Endothelial cell of umbilical vein (primary cell): ENCODE results near the gene H2BK1. TPM values are rescaled to one million over a fixed set of nuclear protein-coding genes. Genes with fewer than 3 reads are reported as not detected.

ENCODE experiments used
- BruUV-seq: library from RNA; stranded (reverse); fragments of 400-500 nt; replicated peaks from 2 replicates; lab custom pipeline; 2021; lab: Mats Ljungman, UMichigan
- CTCF ChIA-PET: fragments of 300-600, 350-600 bp; sonication (Branson Sonifier 250); formaldehyde crosslinking; loops from one replicate; lab custom pipeline; 2021; ENCODE audit warnings: antibody characterized with exemption, inconsistent platforms; lab: Charles Lee
- POLR2A ChIA-PET: fragments of 300-600, 350-600 bp; sonication (Branson Sonifier 250); formaldehyde crosslinking; loops from one replicate; lab custom pipeline; 2021; ENCODE audit warnings: antibody characterized with exemption, inconsistent platforms; lab: Charles Lee
- DNase-seq: peaks from one replicate; pipeline ENCODE4 v3.0.0-alpha.2; 2011; ENCODE audit warnings: low read depth, low spot score
- FAIRE-seq: peaks from 2 replicates; lab custom pipeline; 2011; peaks lifted over from hg19 to GRCh38; lab: Jason Lieb, UNC
- H2AFZ ChIP-seq: 2 replicates; pipeline ENCODE4 v1.6.0; 2012; ENCODE audit warnings: low read depth, low read length, control low read depth, inconsistent platforms
- H3K27ac ChIP-seq: 2 replicates; pipeline ENCODE4 v1.5.1; 2011; ENCODE audit warnings: low read depth, mild to moderate bottlenecking, control low read depth, low read length, moderate library complexity; ENCODE audit not compliant: insufficient read depth
- H3K27me3 ChIP-seq, 2 experiments: 2 replicates each; pipeline versions ENCODE4 v1.6.0 to v1.6.1; 2011; ENCODE audit warnings: low read length in 2 of 2, mixed read lengths in 1 of 2; ENCODE audit not compliant: control insufficient read depth in 2 of 2, insufficient read depth in 2 of 2
- H3K36me3 ChIP-seq, 2 experiments: 2 replicates in 1 of 2; 3 replicates in 1 of 2; pipeline ENCODE4 v1.5.1; 2011; ENCODE audit warnings: low read length in 2 of 2, mild to moderate bottlenecking in 1 of 2, moderate library complexity in 1 of 2; ENCODE audit not compliant: control insufficient read depth in 2 of 2, insufficient read depth in 2 of 2; ENCODE audit errors: extremely low read depth in 1 of 2
- H3K4me1 ChIP-seq: 3 replicates; pipeline ENCODE4 v1.5.1; 2011; ENCODE audit warnings: mild to moderate bottlenecking, low read length; ENCODE audit not compliant: control insufficient read depth, insufficient read depth; ENCODE audit errors: extremely low read depth
- H3K4me2 ChIP-seq: 2 replicates; pipeline ENCODE4 v1.6.1; 2011; ENCODE audit warnings: low read length, control low read depth, mixed read lengths; ENCODE audit not compliant: insufficient read depth
- H3K4me3 ChIP-seq, 3 experiments: fragments of 200-600 bp in 1 of 3; sonication (generic), shearing (Covaris generic) in 1 of 3; replicated peaks in 1 of 3; 2 replicates each; pipeline ENCODE4 v1.5.1; 2011 to 2016; ENCODE audit warnings: control low read depth in 3 of 3, low read length in 3 of 3, mild to moderate bottlenecking in 2 of 3, inconsistent platforms in 1 of 3, low read depth in 1 of 3, moderate library complexity in 1 of 3; ENCODE audit not compliant: insufficient read depth in 1 of 3
- H3K79me2 ChIP-seq: 2 replicates; pipeline ENCODE4 v1.6.0; 2012; ENCODE audit warnings: low read length, inconsistent platforms; ENCODE audit not compliant: control insufficient read depth, insufficient read depth
- H3K9ac ChIP-seq: replicated peaks from 2 replicates; pipeline ENCODE3; 2011; ENCODE audit warnings: low read length, control low read depth; ENCODE audit not compliant: insufficient read depth; ENCODE audit errors: extremely low read depth
- H3K9me1 ChIP-seq: replicated peaks from 3 replicates; pipeline ENCODE4 v1.6.0; 2011; ENCODE audit warnings: mild to moderate bottlenecking, low read length; ENCODE audit not compliant: control insufficient read depth, insufficient read depth; ENCODE audit errors: extremely low read depth
- H3K9me3 ChIP-seq: replicated peaks from 2 replicates; pipeline ENCODE4 v1.5.1; 2012; ENCODE audit warnings: low read length, inconsistent platforms; ENCODE audit not compliant: control insufficient read depth, insufficient read depth
- H4K20me1 ChIP-seq: replicated peaks from 2 replicates; pipeline ENCODE3; 2011; ENCODE audit warnings: mild to moderate bottlenecking, low read length; ENCODE audit not compliant: control insufficient read depth, insufficient read depth; ENCODE audit errors: extremely low read depth
- CTCF ChIP-seq, 2 donors: IDR thresholded peaks; 1 replicate in 1 of 2; 2 replicates in 1 of 2; pipeline ENCODE4 v1.5.1; 2011; ENCODE audit warnings: low read length in 2 of 2, mild to moderate bottlenecking in 2 of 2, moderate library complexity in 2 of 2, control low read depth in 1 of 2, inconsistent platforms in 1 of 2, low read depth in 1 of 2; ENCODE audit not compliant: insufficient read depth in 1 of 2; ENCODE audit errors: extremely low read depth in 1 of 2
- EZH2 ChIP-seq: IDR thresholded peaks from 2 replicates; pipeline ENCODE4 v1.6.1; 2012; ENCODE audit warnings: borderline replicate concordance, low read depth, mild to moderate bottlenecking, moderate library complexity, low read length, inconsistent platforms; ENCODE audit not compliant: severe bottlenecking
- FOS ChIP-seq: IDR thresholded peaks from 2 replicates; pipeline ENCODE4 v1.6.1; 2011; ENCODE audit warnings: mild to moderate bottlenecking, low read length, moderate library complexity, borderline replicate concordance; ENCODE audit not compliant: insufficient read depth
- GATA2 ChIP-seq: IDR thresholded peaks from 2 replicates; pipeline ENCODE4 v1.7.0; 2011; ENCODE audit warnings: low read depth, mild to moderate bottlenecking, moderate library complexity, mixed read lengths, low read length; ENCODE audit not compliant: insufficient read length, insufficient read depth
- JUN ChIP-seq: IDR thresholded peaks from 2 replicates; pipeline ENCODE4 v1.6.1; 2011; ENCODE audit warnings: borderline replicate concordance, low read depth; ENCODE audit not compliant: insufficient read length, insufficient read depth
- MAX ChIP-seq: IDR thresholded peaks from 2 replicates; pipeline ENCODE4 v1.6.1; 2011; ENCODE audit not compliant: insufficient read depth, insufficient read length
- MYC ChIP-seq: IDR thresholded peaks from one replicate; pipeline ENCODE4 v1.6.1; 2011; ENCODE audit warnings: mild to moderate bottlenecking, low read depth, low read length
- POLR2A ChIP-seq: IDR thresholded peaks from 2 replicates; pipeline ENCODE4 v1.6.1; 2012; ENCODE audit warnings: low read depth, mild to moderate bottlenecking, control low read depth, low read length
- POLR2AphosphoS5 ChIP-seq: IDR thresholded peaks from 2 replicates; pipeline ENCODE4 v1.6.1; 2012; ENCODE audit warnings: low read depth, mild to moderate bottlenecking, control low read depth, low read length, moderate library complexity; ENCODE audit not compliant: insufficient read depth
- dilution Hi-C: fragments of 300-500 bp; cut with MboI; formaldehyde crosslinking; loops from one replicate; pipeline ENCODE4 v1.15.0; 2019; ENCODE audit warnings: low sequenced_read_pairs; ENCODE audit not compliant: extremely low pct_ligation_motif_present
- intact Hi-C: fragments of 100-400 bp; cut with micrococcal nuclease; formaldehyde crosslinking; loops from one replicate; pipeline ENCODE4 v1.10.0; 2022
- microRNA counts: library from miRNA; unstranded; fragments of <30 nt; microRNA quantifications from one replicate; lab custom pipeline; 2016
- polyA plus RNA-seq, 4 experiments: library from polyadenylated mRNA; depleted of rRNA in 3 of 4; stranded (reverse) in 3 of 4; unstranded in 1 of 4; fragments of >200 nt; gene quantifications; 2 replicates each; pipeline versions ENCODE4 v1.2.1 to v1.2.3, GENCODE V29; 2011 to 2012; ENCODE audit warnings: missing spikeins in 1 of 4
- total RNA-seq: library from RNA; stranded (reverse); gene quantifications from 2 replicates; pipeline ENCODE4 v1.2.3, GENCODE V29; 2021

Gene H2BK1
- total and polyA plus RNA-seq, 2 donors (not counting 3 experiments of a cell fraction or from before 2014, with no cell fraction given), result not detected

DNA sequence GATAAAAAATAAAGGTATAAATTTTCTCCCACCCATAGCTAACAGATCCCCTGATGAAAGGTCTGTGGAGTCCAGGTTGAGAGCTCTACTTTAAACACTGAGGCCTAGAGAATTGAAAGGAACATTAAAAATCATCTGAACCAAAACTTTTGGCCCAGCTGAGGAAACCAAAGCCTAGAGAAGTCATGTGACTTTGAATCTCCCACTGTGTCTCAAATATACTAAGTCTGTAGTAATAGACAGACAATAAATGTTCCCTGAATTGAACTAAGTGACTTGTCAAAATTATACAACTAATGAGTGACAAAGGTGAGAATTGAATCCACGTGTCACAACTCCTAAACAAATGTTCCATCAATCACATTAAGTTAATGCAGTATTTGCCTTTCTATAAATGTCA, 48.5 kb downstream of the H2BK1 start:
- TF ChIP-seq EZH2 (no peak), CTCF (IDR thresholded peaks at IDR 0.05; ENCODE audit: extremely low read depth in 1 of 2, insufficient read depth in 1 of 2, low read depth in 1 of 2, low read length in 2 of 2) (no peak), JUN (no peak), POLR2A (no peak), MAX (no peak), FOS (no peak), GATA2 (no peak), POLR2AphosphoS5 (no peak), MYC (no peak)
- BruUV-seq, result no TSS peak
- Histone ChIP-seq H3K4me1 (peaks cover 5% of the 10 kb centered on the region), H3K4me3 (no peak overlapping the region), H3K9me1 (no peaks in the 10 kb centered on the region), H2AFZ (no peak overlapping the region), H3K36me3 (no peaks in the 10 kb centered on the region), H3K4me2 (no peak overlapping the region), H4K20me1 (no peaks in the 10 kb centered on the region), H3K9ac (no peak overlapping the region), H3K27ac (no peak overlapping the region), H3K79me2 (no peaks in the 10 kb centered on the region), H3K27me3 (peaks cover 38 to 52% of the 10 kb centered on the region in 2 experiments), H3K9me3 (no peaks in the 10 kb centered on the region)
- dilution Hi-C loops, result no loop called here
- intact Hi-C loops, result no loop called here
- CTCF ChIA-PET, result interaction anchor here (0.7 to 2.0 kb wide), 3 partner anchors 14 to 38 kb away, joined by 3 to 5 read pairs (median 4); no protein-coding TSS in a partner anchor
- DNase-seq (no peak), FAIRE-seq (no peak)
- POLR2A ChIA-PET, result no interaction called here

MicroRNAs within 50 kb of the gene (microRNA counts, 767-probe panel; counts per million panel counts)
- microRNA hsa-miR-671-3p (lab: Ali Mortazavi, UCI) (723 counts per million, percentile 96 among the panel's probes with 10 or more counts), microRNA hsa-miR-671-5p (lab: Ali Mortazavi, UCI) (723 counts per million, percentile 96 among the panel's probes with 10 or more counts)

Other genes starting within 250 kb of the H2BK1 start
- 0.09 TPM in 1 of 2 replicates, not detected in the other for gene KCNH2, start 232.2 kb downstream of the H2BK1 start, total RNA-seq
- gene KCNH2, start 232.2 kb downstream of the H2BK1 start, polyA plus RNA-seq, result 0.03 and 0.10 TPM in 2 replicates
- 51.4 and 82.8 TPM in 2 replicates for gene NOS3, start 219.5 kb downstream of the H2BK1 start, total RNA-seq
- 95.1 and 120 TPM in 2 replicates for gene NOS3, start 219.5 kb downstream of the H2BK1 start, polyA plus RNA-seq
- gene ATG9B, start 186.0 kb downstream of the H2BK1 start, total RNA-seq, result not detected in 2 replicates
- 0.02 and 0.04 TPM in 2 replicates for gene ATG9B, start 186.0 kb downstream of the H2BK1 start, polyA plus RNA-seq
- gene ABCB8, start 182.0 kb downstream of the H2BK1 start, total RNA-seq, result 46.3 and 48.5 TPM in 2 replicates
- gene ABCB8, start 182.0 kb downstream of the H2BK1 start, polyA plus RNA-seq, result 38.0 and 43.2 TPM in 2 replicates
- gene ASIC3, start 162.0 kb downstream of the H2BK1 start, total RNA-seq, result 0.69 and 1.4 TPM in 2 replicates
- 0.70 and 1.1 TPM in 2 replicates for gene ASIC3, start 162.0 kb downstream of the H2BK1 start, polyA plus RNA-seq
- gene CDK5, start 152.6 kb downstream of the H2BK1 start, total RNA-seq, result 16.5 and 17.7 TPM in 2 replicates
- 38.2 and 38.3 TPM in 2 replicates for gene CDK5, start 152.6 kb downstream of the H2BK1 start, polyA plus RNA-seq
- gene SLC4A2, start 150.9 kb downstream of the H2BK1 start, total RNA-seq, result 172 and 187 TPM in 2 replicates
- 108 and 120 TPM in 2 replicates for gene SLC4A2, start 150.9 kb downstream of the H2BK1 start, polyA plus RNA-seq
- 71.6 and 73.3 TPM in 2 replicates for gene FASTK, start 129.7 kb downstream of the H2BK1 start, total RNA-seq
- 113 and 137 TPM in 2 replicates for gene FASTK, start 129.7 kb downstream of the H2BK1 start, polyA plus RNA-seq
- gene TMUB1, start 127.0 kb downstream of the H2BK1 start, total RNA-seq, result 36.7 and 41.3 TPM in 2 replicates
- 45.3 and 66.0 TPM in 2 replicates for gene TMUB1, start 127.0 kb downstream of the H2BK1 start, polyA plus RNA-seq
- 171 and 173 TPM in 2 replicates for gene AGAP3, start 124.0 kb downstream of the H2BK1 start, total RNA-seq
- gene AGAP3, start 124.0 kb downstream of the H2BK1 start, polyA plus RNA-seq, result 174 and 240 TPM in 2 replicates
- gene GBX1, start 42.8 kb downstream of the H2BK1 start, total RNA-seq, result not detected in 2 replicates
- gene GBX1, start 42.8 kb downstream of the H2BK1 start, polyA plus RNA-seq, result not detected in 2 replicates
- gene ASB10, start 23.2 kb downstream of the H2BK1 start, total RNA-seq, result not detected in 2 replicates
- gene ASB10, start 23.2 kb downstream of the H2BK1 start, polyA plus RNA-seq, result not detected in 2 replicates
- gene ABCF2, start 16.7 kb upstream of the H2BK1 start, total RNA-seq, result 56.7 and 61.6 TPM in 2 replicates
- 43.0 and 45.3 TPM in 2 replicates for gene ABCF2, start 16.7 kb upstream of the H2BK1 start, polyA plus RNA-seq
- gene CHPF2, start 22.0 kb upstream of the H2BK1 start, total RNA-seq, result 73.0 and 75.0 TPM in 2 replicates
- 72.8 and 95.3 TPM in 2 replicates for gene CHPF2, start 22.0 kb upstream of the H2BK1 start, polyA plus RNA-seq
- 5.9 and 6.1 TPM in 2 replicates for gene SMARCD3, start 38.2 kb upstream of the H2BK1 start, total RNA-seq
- 8.5 and 10.5 TPM in 2 replicates for gene SMARCD3, start 38.2 kb upstream of the H2BK1 start, polyA plus RNA-seq
- 41.4 and 46.2 TPM in 2 replicates for gene NUB1, start 131.3 kb upstream of the H2BK1 start, total RNA-seq
- 27.9 and 28.0 TPM in 2 replicates for gene NUB1, start 131.3 kb upstream of the H2BK1 start, polyA plus RNA-seq
- gene WDR86, start 199.6 kb upstream of the H2BK1 start, total RNA-seq, result not detected in 2 replicates
- gene WDR86, start 199.6 kb upstream of the H2BK1 start, polyA plus RNA-seq, result not detected in 2 replicates
- gene CRYGN, start 229.7 kb upstream of the H2BK1 start, total RNA-seq, result not detected in 2 replicates
- not detected in 2 replicates for gene CRYGN, start 229.7 kb upstream of the H2BK1 start, polyA plus RNA-seq